Lower leg skin (tissue), 3 donors: ENCODE data around the gene MT1X.

ENCODE experiments used
- CTCF ChIP-seq, 3 donors: fragments of 450-650 bp; IDR thresholded peaks; one replicate each; pipeline ENCODE4 v1.5.1; 2016; ENCODE audit warnings: antibody characterized with exemption in 3 of 3, mild to moderate bottlenecking in 3 of 3, moderate library complexity in 2 of 3
- POLR2A ChIP-seq, 2 donors: fragments of 450-650 bp; IDR thresholded peaks; one replicate each; pipeline ENCODE4 v1.6.1; 2016 to 2017; ENCODE audit warnings: antibody characterized with exemption in 2 of 2, mild to moderate bottlenecking in 1 of 2, moderate library complexity in 1 of 2

GRCh38 chr16:56649820-56650219, 32.5 kb upstream of the MT1X start:
- TF ChIP-seq CTCF (IDR thresholded peaks at IDR 0.05), result no peak
- no peak for TF ChIP-seq POLR2A (IDR thresholded peaks at IDR 0.05)
